GM19324 (cell line): ENCODE data around the gene SULT1A2.
"Not testable (repeated sequence)": the region's sequence is repeated elsewhere in the genome, so short reads cannot be mapped to it uniquely, and the experiment has no call there.

Experiments
- ATAC-seq: cut with Tn5 transposase; IDR thresholded peaks from one replicate; pipeline ENCODE4 v1.9.1; 2021; ENCODE audit warnings: mild to moderate bottlenecking, moderate library complexity; ENCODE audit not compliant: unreplicated experiment, low FRiP score

SULT1A2 gene

GRCh38 chr16:28592511-28592910, 4.3 kb downstream of the SULT1A2 start:
- no peak for ATAC-seq

DNA sequence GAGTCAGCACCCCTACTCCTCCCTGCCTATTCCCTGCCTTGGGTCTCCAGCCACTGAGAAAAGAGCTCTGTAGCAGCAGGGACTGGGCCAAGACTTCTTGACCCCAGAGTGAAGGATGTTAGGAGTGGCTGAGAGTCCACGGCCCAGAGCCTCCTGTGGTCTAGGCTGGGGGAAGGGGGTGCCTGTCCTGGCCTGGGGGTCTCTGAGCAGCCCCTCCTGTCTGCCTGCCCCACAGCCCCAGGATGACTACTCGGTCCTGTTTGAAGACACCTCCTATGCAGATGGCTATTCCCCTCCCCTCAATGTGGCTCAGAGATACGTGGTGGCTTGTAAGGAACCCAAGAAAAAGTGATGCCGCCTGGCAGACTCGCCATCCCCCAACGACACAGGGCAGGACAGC, 5.5 kb downstream of the SULT1A2 start:
- ATAC-seq, result no peak

- no peak for ATAC-seq
Measured at GRCh38 chr16:28590384-28591340, 6.2 kb downstream of the SULT1A2 start.

GRCh38 chr16:28589930-28590329, 6.9 kb downstream of the SULT1A2 start:
- no peak for ATAC-seq

DNA sequence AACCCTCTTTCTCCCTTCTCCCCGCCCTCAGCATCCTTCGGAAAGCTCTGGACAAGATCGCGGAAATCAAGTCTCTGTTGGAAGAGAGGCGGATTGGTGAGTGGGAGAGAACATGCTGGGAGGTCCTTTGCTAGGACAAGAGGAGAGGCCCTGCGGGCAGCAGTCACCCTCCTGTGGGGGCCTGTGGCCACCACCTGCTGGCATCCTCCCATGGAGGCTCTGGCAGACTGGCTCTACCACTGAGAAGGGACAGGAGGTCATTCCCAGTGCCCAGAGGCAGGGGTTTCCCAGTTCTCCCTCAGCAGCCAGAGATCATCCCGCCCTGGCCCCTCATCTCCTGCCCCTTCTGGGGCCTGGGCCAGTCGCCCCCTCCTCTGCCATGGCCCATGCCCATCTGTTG, 7.8 kb downstream of the SULT1A2 start:
- ATAC-seq, result no peak

DNA sequence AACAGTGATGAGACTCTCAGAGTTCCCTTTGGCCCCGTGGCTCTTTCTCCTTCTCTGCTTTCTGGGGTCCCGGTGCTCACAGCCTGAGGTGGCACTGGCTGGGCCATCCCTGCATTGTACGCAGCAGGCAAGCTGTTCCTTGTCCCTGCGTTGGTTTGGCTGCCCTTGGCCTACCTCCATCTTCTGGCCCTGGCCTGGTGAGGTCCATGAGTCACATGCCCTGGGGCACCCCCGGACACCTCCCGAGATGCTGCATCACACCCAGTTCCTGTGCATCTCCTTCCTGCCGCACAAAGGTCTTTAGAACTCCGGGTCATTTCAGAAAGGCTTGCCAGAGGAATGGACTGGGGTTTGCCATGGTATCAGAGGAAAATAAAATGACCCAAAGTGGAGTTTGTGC, 9.5 kb downstream of the SULT1A2 start:
- ATAC-seq, result no peak

- ATAC-seq, result no peak
Measured at GRCh38 chr16:28586466-28586865, 10.4 kb downstream of the SULT1A2 start.

- ATAC-seq, result no peak
Measured at GRCh38 chr16:28585674-28586073, 11.2 kb downstream of the SULT1A2 start.

GRCh38 chr16:28580726-28581315, 16.0 kb downstream of the SULT1A2 start:
- no peak for ATAC-seq

DNA sequence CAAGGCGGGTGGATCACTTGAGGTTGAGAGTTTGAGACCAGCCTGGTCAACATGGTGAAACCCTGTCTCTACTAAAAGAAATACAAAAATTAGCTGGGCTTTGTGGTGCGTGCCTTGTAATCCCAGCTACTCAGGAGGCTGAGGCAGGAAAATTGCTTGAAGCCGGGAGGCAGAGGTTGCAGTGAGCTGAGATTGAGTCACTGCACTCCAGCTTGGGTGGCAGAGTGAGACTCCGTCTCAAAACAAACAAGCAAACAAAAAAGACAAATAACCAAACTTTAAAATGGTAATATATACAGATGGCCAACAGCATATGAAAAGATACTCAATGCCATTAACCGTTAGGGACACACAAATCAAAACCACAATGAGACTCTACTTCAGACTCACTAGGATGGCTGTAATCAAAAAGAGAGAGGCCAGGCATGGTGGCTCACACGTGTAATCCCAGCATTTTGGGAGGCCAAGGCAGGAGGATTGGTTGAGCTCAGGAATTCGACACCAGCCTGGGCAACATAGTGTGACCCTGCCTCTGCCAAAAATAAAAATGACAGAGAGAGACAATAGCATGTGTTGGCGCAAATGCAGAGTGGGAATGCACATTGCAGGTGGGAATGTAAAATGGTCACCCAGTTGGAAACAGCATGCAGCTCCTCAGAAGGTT, 21.3 kb downstream of the SULT1A2 start:
- no peak for ATAC-seq

DNA sequence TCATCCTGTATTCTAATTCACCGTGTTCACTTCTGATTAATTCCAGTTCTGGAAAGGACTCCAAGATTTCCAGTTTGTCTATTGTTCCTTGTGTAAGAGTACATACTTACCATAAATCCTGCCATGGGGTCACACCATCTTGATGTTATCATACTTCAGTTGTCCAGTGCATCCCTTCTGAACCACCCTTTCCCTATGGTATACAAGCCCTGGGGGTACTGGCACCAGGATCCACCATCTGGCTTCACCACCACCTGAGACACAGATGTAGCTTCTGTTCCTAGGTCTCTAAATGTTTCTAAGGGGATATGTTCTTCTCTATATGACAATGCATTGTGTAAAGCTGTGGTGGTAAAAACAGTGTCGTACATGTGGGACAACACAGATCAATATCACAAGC, 21.9 kb downstream of the SULT1A2 start:
- no peak for ATAC-seq

DNA sequence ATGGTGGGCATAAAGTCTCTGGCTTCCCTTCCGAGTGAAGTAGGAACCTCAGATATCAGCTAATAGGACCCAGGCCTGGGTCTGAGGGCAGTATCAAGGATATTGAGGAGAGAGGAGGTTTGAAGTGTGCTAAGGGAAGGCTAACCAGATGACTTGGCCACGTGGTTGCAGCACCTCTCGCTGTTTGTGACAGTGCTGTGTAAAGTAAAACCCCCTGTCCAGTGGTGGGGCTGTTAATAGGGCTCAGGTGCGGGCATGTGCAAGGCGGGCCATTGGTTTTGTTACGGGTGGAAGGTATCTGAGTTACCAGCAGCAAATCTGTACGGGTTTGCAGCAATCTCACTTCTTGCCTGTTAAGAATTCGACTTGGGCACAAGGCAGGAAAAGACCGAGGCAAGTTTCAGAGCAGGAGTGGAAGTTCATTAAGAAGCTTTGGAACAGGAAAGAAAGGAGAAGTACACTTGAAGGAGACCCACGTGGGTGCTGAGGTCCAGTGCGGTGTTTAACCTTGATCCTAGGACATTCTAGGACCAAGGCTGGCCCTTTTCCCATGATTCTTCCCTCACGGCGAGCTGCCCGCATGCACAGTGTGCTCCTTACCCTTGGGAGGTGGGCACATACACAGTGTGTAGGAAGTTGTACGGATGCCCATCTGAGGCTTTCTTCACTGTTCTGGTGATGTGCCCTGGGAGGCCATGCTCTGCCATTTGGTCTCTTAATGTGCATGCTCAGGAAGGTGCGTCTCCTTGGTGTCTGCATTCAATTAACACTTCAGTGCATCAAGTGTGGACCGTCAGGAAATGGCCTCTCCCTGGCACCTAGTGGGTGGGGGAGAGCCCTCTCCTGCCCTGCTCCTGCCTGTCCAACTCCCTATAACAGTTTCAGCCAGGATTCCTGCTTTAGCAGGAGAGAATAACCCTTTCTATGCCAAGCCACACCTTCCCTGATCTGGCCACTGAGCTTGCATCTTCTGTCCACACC, 22.8 kb downstream of the SULT1A2 start:
- no peak for ATAC-seq

DNA sequence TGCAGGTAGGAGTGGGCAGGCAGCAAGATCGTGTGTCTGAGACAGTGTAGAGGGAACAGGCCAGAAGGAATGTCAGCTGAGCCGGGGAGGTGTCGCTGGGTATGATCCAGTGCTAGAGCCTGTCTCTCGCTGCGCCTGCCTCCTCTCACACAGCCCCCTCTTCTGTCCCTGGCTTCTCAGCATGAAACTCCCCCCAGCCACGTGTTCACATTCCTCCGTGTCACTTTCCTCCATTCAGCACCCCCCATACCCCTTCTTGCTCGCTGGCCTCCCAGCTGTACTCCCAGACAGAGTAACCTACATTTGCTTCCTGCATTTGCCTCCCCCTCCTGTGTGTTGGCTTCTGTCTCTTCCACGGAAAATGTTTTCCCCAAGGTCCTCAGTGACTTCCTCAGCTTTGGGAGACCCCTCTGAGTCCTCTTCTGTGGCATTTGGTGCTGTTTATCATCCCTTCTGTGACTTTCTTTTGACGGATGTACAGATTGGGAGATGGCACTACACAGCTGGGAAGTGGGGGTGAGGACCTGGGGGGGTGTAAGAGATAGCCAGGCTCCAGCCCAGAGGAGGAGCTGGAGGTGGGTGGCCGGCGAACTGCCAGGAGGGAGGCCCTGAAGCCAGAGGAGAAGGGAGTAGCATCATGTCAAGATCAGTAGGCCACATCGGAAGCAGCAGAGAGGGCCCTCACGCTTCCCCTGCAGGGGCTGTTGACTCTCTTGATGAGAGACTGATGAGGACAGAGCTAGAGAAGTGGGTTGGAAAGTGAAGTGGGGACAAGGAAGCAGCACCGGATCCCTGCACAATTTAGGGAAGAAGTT, 23.9 kb downstream of the SULT1A2 start:
- ATAC-seq, result no peak

DNA sequence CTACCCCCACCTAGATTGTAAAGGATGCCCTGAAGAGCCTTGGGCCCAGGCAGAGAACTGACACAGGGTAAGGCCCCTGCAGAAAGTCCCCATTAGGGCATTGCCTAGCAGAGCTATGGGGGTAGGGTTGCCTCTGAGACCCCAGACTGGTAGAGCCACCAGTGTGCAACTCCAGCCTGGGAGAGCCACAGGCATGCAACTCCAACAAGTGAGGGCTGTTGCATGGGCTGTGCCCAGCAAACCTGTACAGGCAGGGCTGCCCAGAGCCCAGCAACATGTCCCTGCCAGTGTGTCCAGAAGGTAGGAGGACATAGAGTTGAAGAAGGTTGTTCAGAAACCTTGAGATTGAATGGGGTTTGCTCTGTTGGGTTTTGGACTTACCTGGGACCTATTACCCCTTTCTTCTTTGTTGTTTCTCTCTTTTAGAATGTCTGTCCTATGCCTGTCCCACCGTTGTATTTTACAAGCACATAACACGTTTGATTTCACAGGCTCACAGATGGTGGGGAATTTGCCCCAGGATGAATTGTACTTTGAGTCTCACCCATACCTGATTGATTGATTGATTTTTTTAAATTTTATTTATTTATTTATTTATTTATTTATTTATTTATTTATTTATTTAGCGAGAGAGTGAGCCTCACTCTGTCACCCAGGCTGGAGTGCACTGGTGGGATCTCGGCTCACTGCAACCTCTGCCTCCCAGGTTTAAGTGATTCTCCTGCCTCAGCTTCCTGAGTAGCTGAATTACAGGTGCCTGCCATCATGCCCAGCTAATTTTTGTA, 26.7 kb downstream of the SULT1A2 start:
- no peak for ATAC-seq

- ATAC-seq, result no peak
Measured at GRCh38 chr16:28569021-28569420, 27.8 kb downstream of the SULT1A2 start.

DNA sequence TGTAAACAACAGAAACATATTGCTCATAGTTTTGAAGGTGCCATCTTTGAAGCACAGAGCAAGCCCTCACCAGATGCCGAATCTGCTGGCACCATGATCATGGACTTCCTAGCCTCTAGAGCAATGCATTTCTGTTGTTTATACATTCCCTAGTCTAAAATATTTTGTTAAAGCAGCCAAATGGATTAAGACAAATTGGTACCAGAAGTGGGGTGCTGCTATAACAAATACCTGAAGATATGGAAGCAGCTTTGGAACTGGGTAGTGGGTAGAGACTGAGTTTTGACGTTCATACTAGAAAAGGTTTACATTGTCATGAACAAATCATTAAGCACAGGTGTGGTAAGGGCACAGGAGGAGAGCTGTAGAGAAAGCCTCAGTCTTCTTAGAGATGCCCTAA, 29.6 kb downstream of the SULT1A2 start:
- no peak for ATAC-seq

- ATAC-seq, result not testable (repeated sequence)
Measured at GRCh38 chr16:28566233-28566925, 30.5 kb downstream of the SULT1A2 start.

DNA sequence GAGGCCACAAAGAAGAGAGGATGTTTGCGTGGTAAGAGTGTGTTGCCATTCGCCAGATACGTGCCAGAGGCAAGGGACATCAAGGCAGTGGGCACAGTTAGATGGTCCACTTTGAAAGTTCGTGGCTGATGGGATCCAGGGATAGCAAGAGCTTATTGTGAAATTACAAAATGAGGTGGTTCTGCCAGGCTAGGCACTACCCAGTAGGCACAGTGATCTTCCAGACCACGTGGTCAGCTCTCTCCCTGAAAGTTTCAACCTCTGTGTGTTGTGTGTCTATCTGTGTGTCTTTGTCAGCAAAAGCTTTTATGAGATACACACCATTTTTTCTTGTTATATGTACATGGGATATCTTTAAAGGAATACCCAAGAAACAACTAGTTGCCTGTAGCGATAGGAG, 33.6 kb downstream of the SULT1A2 start:
- ATAC-seq, result no peak
